H4 (cell line): ENCODE data around the gene HSF4. TPM values are rescaled to one million over a fixed set of nuclear protein-coding genes. Genes with fewer than 3 reads are reported as not detected.

ENCODE experiments used
- total RNA-seq: library from RNA; depleted of rRNA; stranded (reverse); fragments of >200 nt; shearing (Covaris generic); gene quantifications from 2 replicates; pipeline ENCODE4 v1.2.3, GENCODE V29; 2014; rRNA removed

The HSF4 gene
- total RNA-seq, 1 experiment from 2014 or later = 0.50 TPM

Other genes with a start within 250 kb of the HSF4 start
- not detected in 2 replicates for gene CDH16, start 245.9 kb upstream of the HSF4 start, total RNA-seq
- 0.12 TPM in 1 of 2 replicates, not detected in the other for gene RRAD, start 239.2 kb upstream of the HSF4 start, total RNA-seq
- gene CIAO2B, start 230.3 kb upstream of the HSF4 start, total RNA-seq = 207 and 213 TPM in 2 replicates
- gene CES2, start 229.2 kb upstream of the HSF4 start, total RNA-seq = 13.8 and 15.6 TPM in 2 replicates
- 0.68 and 1.2 TPM in 2 replicates for gene CES3, start 203.5 kb upstream of the HSF4 start, total RNA-seq
- gene CES4A, start 176.2 kb upstream of the HSF4 start, total RNA-seq = not detected in 2 replicates
- gene CBFB, start 135.6 kb upstream of the HSF4 start, total RNA-seq = 68.0 and 81.0 TPM in 2 replicates
- gene PHAF1, start 54.8 kb upstream of the HSF4 start, total RNA-seq = 13.8 and 14.8 TPM in 2 replicates
- 21.2 and 21.6 TPM in 2 replicates for gene B3GNT9, start 13.7 kb upstream of the HSF4 start, total RNA-seq
- 13.6 and 17.9 TPM in 2 replicates for gene TRADD, start 4.8 kb upstream of the HSF4 start, total RNA-seq
- 1.3 and 3.3 TPM in 2 replicates for gene FBXL8, start 4.8 kb upstream of the HSF4 start, total RNA-seq
- gene NOL3, start 5.8 kb downstream of the HSF4 start, total RNA-seq = 39.4 and 47.9 TPM in 2 replicates
- 3.5 and 4.5 TPM in 2 replicates for gene MATCAP1, start 19.2 kb downstream of the HSF4 start, total RNA-seq
- gene EXOC3L1, start 25.4 kb downstream of the HSF4 start, total RNA-seq = not detected in 2 replicates
- 78.4 and 80.7 TPM in 2 replicates for gene E2F4, start 27.4 kb downstream of the HSF4 start, total RNA-seq
- gene ELMO3, start 34.4 kb downstream of the HSF4 start, total RNA-seq = 0.06 and 0.29 TPM in 2 replicates
- 31.1 and 38.4 TPM in 2 replicates for gene TMEM208, start 62.4 kb downstream of the HSF4 start, total RNA-seq
- 18.4 and 21.2 TPM in 2 replicates for gene FHOD1, start 82.7 kb downstream of the HSF4 start, total RNA-seq
- gene SLC9A5, start 84.2 kb downstream of the HSF4 start, total RNA-seq = 0.81 and 1.4 TPM in 2 replicates
- gene PLEKHG4, start 114.8 kb downstream of the HSF4 start, total RNA-seq = 2.4 and 6.7 TPM in 2 replicates
- not detected in 2 replicates for gene KCTD19, start 162.0 kb downstream of the HSF4 start, total RNA-seq
- 0.79 TPM in 1 of 2 replicates, not detected in the other for gene LRRC36, start 162.1 kb downstream of the HSF4 start, total RNA-seq
- not detected in 2 replicates for gene TPPP3, start 228.8 kb downstream of the HSF4 start, total RNA-seq